DND-41 (cell line): ENCODE results near the gene GSE1.
A peak's percentile ranks its signal among the peaks of the same experiment; 100 is the strongest.

Experiments used
- ATAC-seq: fragments of 200-7000 bp; cut with Tn5 transposase; 3 replicates; pipeline ENCODE4 v1.9.1; 2021; ENCODE audit warnings: low read depth; ENCODE audit not compliant: insufficient read depth
- DNase-seq: peaks from one replicate; pipeline ENCODE4 v3.0.0-alpha.2; 2020
- H2AFZ ChIP-seq: 2 replicates; pipeline ENCODE4 v1.6.0; 2012; ENCODE audit warnings: low read depth, low read length
- H3K27ac ChIP-seq: 2 replicates; pipeline ENCODE4 v1.5.1; 2012; ENCODE audit warnings: low read length, inconsistent platforms
- H3K27me3 ChIP-seq: fragments of 200-600 bp; sonication (generic); 2 replicates; pipeline ENCODE4 v1.6.0; 2012; ENCODE audit warnings: low read length, mild to moderate bottlenecking, inconsistent platforms; ENCODE audit not compliant: insufficient read depth, poor library complexity
- H3K36me3 ChIP-seq: 2 replicates; pipeline ENCODE4 v1.5.1; 2012; ENCODE audit warnings: low read length, inconsistent platforms; ENCODE audit not compliant: insufficient read depth
- H3K4me1 ChIP-seq: 2 replicates; pipeline ENCODE4 v1.5.1; 2012; ENCODE audit warnings: mild to moderate bottlenecking, low read length; ENCODE audit not compliant: insufficient read depth
- H3K4me2 ChIP-seq: 2 replicates; pipeline ENCODE4 v1.6.0; 2012; ENCODE audit warnings: mild to moderate bottlenecking, moderate library complexity, low read length, inconsistent platforms; ENCODE audit not compliant: insufficient read depth
- H3K4me3 ChIP-seq, 2 experiments: fragments of 200-600 bp in 1 of 2; shearing (Covaris generic) in 1 of 2; 2 replicates each; pipeline ENCODE4 v1.5.1; 2012 to 2016; ENCODE audit warnings: inconsistent platforms in 2 of 2, low read length in 2 of 2, mild to moderate bottlenecking in 2 of 2, low read depth in 1 of 2, moderate library complexity in 1 of 2
- H3K79me2 ChIP-seq: 2 replicates; pipeline ENCODE4 v1.6.0; 2012; ENCODE audit warnings: low read length, inconsistent platforms; ENCODE audit not compliant: insufficient read depth
- H3K9ac ChIP-seq: 2 replicates; pipeline ENCODE4 v1.6.0; 2012; ENCODE audit warnings: low read depth, mild to moderate bottlenecking, inconsistent platforms, low read length, moderate library complexity
- H3K9me3 ChIP-seq: 2 replicates; pipeline ENCODE4 v1.5.1; 2012; ENCODE audit warnings: low read length, moderate library complexity, mild to moderate bottlenecking, inconsistent platforms; ENCODE audit not compliant: insufficient read depth, severe bottlenecking
- H4K20me1 ChIP-seq: 2 replicates; pipeline ENCODE4 v1.6.0; 2012; ENCODE audit warnings: low read length; ENCODE audit not compliant: insufficient read depth
- EZH2 ChIP-seq: IDR thresholded peaks from 3 replicates; pipeline ENCODE4 v1.6.1; 2012; ENCODE audit warnings: borderline replicate concordance, low read depth, mild to moderate bottlenecking, moderate library complexity, low read length, inconsistent platforms; ENCODE audit not compliant: severe bottlenecking
- TF ChIP-seq, protein P1 (sequence below): IDR thresholded peaks from 2 replicates; pipeline ENCODE4 v1.5.1; 2012; ENCODE audit warnings: borderline replicate concordance, low read length, moderate library complexity, mild to moderate bottlenecking; ENCODE audit not compliant: poor library complexity, severe bottlenecking; ENCODE audit errors: extremely low read depth

GSE1 gene

DNA sequence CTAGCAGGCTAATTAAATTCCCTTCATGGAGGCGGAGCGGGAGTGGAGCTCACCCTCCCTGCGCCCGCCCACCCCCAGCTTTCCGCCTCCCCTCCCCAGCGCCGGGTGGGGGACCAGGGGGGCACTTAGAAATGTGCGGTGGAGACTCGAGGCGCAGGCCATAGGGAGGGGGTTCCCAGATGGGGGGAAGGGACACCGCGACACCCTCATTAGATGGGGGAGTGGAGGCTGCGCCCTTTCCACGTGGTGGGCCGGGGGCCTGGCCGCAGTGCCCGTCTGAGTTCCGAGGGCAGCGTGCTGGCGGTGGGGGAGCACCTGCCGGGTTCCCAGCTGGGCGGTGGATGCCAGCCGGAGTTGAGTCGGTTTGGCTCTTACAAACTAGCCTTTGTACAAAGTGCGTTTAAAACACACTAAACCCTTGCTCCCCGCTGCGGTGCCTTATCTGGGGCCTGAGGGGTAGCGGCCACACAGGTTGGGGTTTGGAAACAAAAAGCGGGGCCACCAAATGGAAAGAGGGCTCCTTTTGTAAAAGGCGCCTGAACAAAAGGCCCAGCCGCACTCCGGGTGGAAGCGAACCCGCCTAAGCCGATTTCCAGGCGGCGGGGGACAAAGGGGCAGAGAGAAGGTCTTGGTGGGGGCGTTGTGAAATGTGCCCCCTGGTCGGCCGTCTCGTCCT, 1.4 kb downstream of the GSE1 start:
- TF ChIP-seq, protein P1, sequence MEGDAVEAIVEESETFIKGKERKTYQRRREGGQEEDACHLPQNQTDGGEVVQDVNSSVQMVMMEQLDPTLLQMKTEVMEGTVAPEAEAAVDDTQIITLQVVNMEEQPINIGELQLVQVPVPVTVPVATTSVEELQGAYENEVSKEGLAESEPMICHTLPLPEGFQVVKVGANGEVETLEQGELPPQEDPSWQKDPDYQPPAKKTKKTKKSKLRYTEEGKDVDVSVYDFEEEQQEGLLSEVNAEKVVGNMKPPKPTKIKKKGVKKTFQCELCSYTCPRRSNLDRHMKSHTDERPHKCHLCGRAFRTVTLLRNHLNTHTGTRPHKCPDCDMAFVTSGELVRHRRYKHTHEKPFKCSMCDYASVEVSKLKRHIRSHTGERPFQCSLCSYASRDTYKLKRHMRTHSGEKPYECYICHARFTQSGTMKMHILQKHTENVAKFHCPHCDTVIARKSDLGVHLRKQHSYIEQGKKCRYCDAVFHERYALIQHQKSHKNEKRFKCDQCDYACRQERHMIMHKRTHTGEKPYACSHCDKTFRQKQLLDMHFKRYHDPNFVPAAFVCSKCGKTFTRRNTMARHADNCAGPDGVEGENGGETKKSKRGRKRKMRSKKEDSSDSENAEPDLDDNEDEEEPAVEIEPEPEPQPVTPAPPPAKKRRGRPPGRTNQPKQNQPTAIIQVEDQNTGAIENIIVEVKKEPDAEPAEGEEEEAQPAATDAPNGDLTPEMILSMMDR = no peak
- TF ChIP-seq EZH2 = no peak
- Histone ChIP-seq H3K9ac (no peak overlapping the region), H3K36me3 (peaks cover 15% of the 10 kb centered on the region), H3K27me3 (no peaks in the 10 kb centered on the region), H3K4me1 (peaks cover 54% of the 10 kb centered on the region), H2AFZ (no peak overlapping the region), H3K9me3 (no peaks in the 10 kb centered on the region), H3K4me3 (no peak overlapping the region), H3K79me2 (peaks cover 79% of the 10 kb centered on the region), H4K20me1 (peaks cover 73% of the 10 kb centered on the region), H3K27ac (no peak overlapping the region), H3K4me2 (peak overlapping the region; percentile 28; the same call in 1 of the 2 replicates)
- ATAC-seq = no peak
- DNase-seq = no peak

DNA sequence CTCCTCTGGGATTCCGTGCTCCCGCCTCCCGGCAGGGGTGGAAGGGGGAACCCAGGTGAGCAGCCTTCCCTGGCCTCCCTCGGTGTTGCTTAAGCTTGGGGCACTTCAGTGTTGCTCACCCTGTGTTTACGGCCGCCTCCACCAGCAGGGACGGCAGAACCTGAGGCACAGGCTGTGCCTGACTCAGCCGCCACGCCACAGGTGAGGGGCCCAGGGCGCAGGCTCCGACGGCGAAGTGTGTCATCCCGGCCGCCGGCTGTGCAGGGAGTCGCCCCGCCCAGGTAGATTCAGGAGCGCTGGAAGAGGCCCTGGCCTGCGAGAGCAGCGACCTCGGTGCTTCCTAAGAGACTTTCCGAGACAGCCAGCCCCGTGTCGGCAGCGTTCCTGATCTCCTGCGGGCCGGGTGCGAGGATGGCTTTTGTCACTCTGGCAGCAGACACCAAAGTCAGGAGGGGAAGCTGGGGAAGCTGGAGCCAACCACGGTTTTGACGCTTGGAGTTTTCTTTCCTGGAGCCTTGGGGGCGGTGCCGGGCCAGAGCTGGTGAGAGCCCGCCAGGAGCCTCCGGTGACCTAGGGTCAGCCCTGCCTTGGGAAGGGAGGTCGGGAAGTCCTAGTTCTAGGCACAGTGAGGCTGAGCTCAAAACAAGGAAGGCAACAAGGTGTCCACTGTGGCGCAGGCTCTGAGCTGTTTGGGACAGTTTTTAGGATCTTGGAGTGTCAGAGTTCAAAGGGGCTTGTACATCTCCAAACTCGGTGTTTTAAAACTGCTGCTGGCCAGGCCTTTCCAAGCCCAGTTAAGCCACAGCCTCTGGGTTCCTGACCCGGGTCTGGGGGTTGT, 2.1 kb downstream of the GSE1 start:
- H3K9ac ChIP-seq = no peak overlapping the region
- H2AFZ ChIP-seq = no peak overlapping the region
- H3K4me1 ChIP-seq = peaks cover 46% of the 10 kb centered on the region
- H3K36me3 ChIP-seq = peaks cover 15% of the 10 kb centered on the region
- no peak for TF ChIP-seq EZH2
- TF ChIP-seq, protein P1 = no peak
- peaks cover 70% of the 10 kb centered on the region for H4K20me1 ChIP-seq
- H3K4me3 ChIP-seq = 0 out of 4 replicates have a peak overlapping the region, but pooled peaks of 1 of the 2 experiments have one; percentile 1
- no peaks in the 10 kb centered on the region for H3K27me3 ChIP-seq
- H3K27ac ChIP-seq = peak overlapping the region; percentile 35
- peak overlapping the region; percentile 46; the same call in 1 of the 2 replicates for H3K4me2 ChIP-seq
- DNase-seq (no peak), ATAC-seq (no peak)
- peaks cover 80% of the 10 kb centered on the region for H3K79me2 ChIP-seq
- H3K9me3 ChIP-seq = no peaks in the 10 kb centered on the region

DNA sequence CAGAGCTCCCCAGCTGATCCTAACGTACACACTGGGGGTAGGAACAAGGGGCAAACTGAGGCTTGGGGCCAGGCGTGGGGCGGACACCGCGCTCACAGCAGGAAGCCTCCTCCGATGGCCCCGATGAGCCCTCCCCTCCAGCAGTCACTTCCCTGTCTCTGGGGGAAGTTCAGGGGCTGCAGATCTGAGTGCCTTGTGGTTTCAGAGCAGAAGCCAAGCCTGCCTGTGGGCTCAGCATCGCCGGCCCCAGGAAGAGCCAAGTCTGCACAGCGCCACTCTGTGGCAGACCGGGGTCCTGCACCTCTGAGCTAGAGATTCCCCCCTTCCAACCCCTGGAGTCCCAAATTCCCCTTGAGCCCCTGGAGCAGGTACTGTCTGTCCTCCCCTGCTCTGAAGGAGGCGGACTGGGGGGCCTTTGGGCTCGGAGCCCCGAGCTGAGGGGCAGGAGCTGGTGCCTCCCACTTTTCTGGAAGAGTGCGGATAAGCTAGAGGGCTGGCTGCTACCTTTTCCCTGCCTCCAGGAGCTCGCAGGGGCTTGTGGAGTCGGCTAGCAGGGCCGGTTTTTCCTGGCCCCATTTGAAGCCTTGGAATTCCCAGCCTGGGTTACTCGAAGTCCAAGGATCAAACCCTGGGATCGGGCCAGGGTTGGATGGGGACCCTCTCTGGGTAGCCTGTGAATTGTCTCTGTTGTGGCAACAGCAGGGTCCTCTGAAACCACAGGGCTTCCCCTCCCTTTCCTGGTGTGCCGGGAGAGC, 2.9 kb downstream of the GSE1 start:
- Histone ChIP-seq H3K36me3 (peaks cover 15% of the 10 kb centered on the region), H3K4me2 (peak overlapping the region; percentile 46; the same call in 1 of the 2 replicates), H3K79me2 (peaks cover 83% of the 10 kb centered on the region), H3K9me3 (no peaks in the 10 kb centered on the region), H3K4me3 (0 out of 4 replicates have a peak overlapping the region, but pooled peaks of 1 of the 2 experiments have one; percentile 1), H3K27ac (peak overlapping the region; percentile 42), H2AFZ (no peak overlapping the region), H3K4me1 (peaks cover 38% of the 10 kb centered on the region), H3K9ac (no peak overlapping the region), H3K27me3 (no peaks in the 10 kb centered on the region), H4K20me1 (peaks cover 74% of the 10 kb centered on the region)
- TF ChIP-seq, protein P1 = peak; percentile 95
- no peak for TF ChIP-seq EZH2
- DNase-seq (peak; percentile 93), ATAC-seq (peak; percentile 72)
